ENCODE results near the gene WBP4. TPM values are rescaled to one million over a fixed set of nuclear protein-coding genes. Genes with fewer than 3 reads are reported as not detected.

The WBP4 gene
- total and polyA plus RNA-seq, 4 donors = 3.9 to 6.8 (median 5.5) TPM

DNA sequence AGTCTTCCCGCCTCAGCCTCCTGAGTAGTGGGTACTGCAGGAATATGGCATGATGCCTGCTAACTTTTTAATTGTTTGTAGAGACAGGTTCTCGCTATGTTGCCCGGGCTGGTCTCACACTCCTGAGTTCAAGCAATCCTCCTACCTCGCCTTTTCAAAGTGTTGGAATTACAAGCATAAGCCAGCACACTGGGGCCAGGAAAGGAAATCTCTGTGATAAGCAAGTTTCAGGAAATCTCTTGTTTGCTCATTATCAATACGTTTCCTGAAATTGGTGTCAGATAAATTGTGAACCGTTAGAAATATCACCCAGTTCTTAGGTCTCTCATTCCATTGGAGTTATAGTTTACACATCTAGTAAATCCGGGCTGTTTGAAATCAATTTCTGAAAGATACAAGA, 14.2 kb downstream of the WBP4 start:
- H3K27me3 ChIP-seq (ENCODE audit: control insufficient read depth in 4 of 4, insufficient read depth in 4 of 4, low read length in 3 of 4) = no peaks in the 10 kb centered on the region
- no peak overlapping the region for H3K9ac ChIP-seq (ENCODE audit: low read depth in 1 of 2, low read length in 2 of 2)
- H3K9me3 ChIP-seq (ENCODE audit: control insufficient read depth in 4 of 4, low read length in 3 of 4) = no peaks in the 10 kb centered on the region
- no peaks in the 10 kb centered on the region for H3K4me1 ChIP-seq (ENCODE audit: control insufficient read depth in 4 of 4, insufficient read depth in 4 of 4, low read length in 3 of 4)
- TF ChIP-seq YY1 (IDR thresholded peaks at IDR 0.05) (no peak), NR2F2 (IDR thresholded peaks at IDR 0.05) (no peak), TAF1 (conservative IDR thresholded peaks at IDR 0.05) (no peak), RAD21 (IDR thresholded peaks at IDR 0.05) (no peak), GABPA (IDR thresholded peaks at IDR 0.05 in 1 of 2, conservative IDR thresholded peaks at IDR 0.05 in 1 of 2) (no peak), HNF4G (IDR thresholded peaks at IDR 0.05) (no peak), FOXA1 (IDR thresholded peaks at IDR 0.05) (no peak)
- DNase-seq (ENCODE audit: low spot score) = no peak
- H3K27ac ChIP-seq (ENCODE audit: low read depth in 1 of 2, low read length in 2 of 2) = no peak overlapping the region
- no peak overlapping the region for H3K4me3 ChIP-seq (ENCODE audit: low read depth in 1 of 3, low read length in 3 of 3)
- peaks cover 13 to 42% (median 26%) of the 10 kb centered on the region in 4 donors for H3K36me3 ChIP-seq (ENCODE audit: control insufficient read depth in 4 of 4, insufficient read depth in 3 of 4, low read depth in 1 of 4, low read length in 3 of 4)
- WGBS = 83% methylated on average over 7 of the region's 7 CpGs

DNA sequence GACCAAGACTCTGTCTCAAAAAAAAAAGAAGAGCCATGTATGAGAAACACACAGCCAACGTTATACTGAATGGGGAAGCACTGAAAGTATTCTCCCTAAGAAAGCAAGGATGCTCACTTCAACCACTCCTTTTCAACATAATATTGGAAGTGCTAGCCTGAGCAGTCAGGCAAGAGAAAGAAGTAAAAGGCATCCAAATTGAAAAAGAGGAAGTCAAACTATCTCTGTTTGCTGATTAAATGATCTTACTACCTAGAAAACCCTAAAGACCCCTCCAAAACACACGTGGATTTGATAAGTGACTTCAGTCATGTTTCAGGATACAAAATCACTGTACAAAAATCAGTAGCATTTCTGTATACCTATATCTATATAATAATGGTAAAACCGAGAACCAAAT, 16.2 kb downstream of the WBP4 start:
- no peak overlapping the region for H3K9ac ChIP-seq (ENCODE audit: low read depth in 1 of 2, low read length in 2 of 2)
- peaks cover 13 to 33% (median 24%) of the 10 kb centered on the region in 4 donors for H3K36me3 ChIP-seq (ENCODE audit: control insufficient read depth in 4 of 4, insufficient read depth in 3 of 4, low read depth in 1 of 4, low read length in 3 of 4)
- TF ChIP-seq JUND (IDR thresholded peaks at IDR 0.05) (no peak), HNF4A (conservative IDR thresholded peaks at IDR 0.05) (no peak), RAD21 (IDR thresholded peaks at IDR 0.05) (no peak), GABPA (IDR thresholded peaks at IDR 0.05 in 1 of 2, conservative IDR thresholded peaks at IDR 0.05 in 1 of 2) (no peak), NR2F2 (IDR thresholded peaks at IDR 0.05) (no peak), TAF1 (conservative IDR thresholded peaks at IDR 0.05) (no peak), YY1 (IDR thresholded peaks at IDR 0.05) (no peak), RXRA (IDR thresholded peaks at IDR 0.05) (no peak), SP1 (IDR thresholded peaks at IDR 0.05) (no peak), EGR1 (IDR thresholded peaks at IDR 0.05; ENCODE audit: low read depth in 2 of 2) (no peak), FOXA2 (IDR thresholded peaks at IDR 0.05) (no peak)
- TF ChIP-seq, protein P1, sequence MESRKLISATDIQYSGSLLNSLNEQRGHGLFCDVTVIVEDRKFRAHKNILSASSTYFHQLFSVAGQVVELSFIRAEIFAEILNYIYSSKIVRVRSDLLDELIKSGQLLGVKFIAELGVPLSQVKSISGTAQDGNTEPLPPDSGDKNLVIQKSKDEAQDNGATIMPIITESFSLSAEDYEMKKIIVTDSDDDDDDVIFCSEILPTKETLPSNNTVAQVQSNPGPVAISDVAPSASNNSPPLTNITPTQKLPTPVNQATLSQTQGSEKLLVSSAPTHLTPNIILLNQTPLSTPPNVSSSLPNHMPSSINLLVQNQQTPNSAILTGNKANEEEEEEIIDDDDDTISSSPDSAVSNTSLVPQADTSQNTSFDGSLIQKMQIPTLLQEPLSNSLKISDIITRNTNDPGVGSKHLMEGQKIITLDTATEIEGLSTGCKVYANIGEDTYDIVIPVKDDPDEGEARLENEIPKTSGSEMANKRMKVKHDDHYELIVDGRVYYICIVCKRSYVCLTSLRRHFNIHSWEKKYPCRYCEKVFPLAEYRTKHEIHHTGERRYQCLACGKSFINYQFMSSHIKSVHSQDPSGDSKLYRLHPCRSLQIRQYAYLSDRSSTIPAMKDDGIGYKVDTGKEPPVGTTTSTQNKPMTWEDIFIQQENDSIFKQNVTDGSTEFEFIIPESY (IDR thresholded peaks at IDR 0.05) = no peak
- H3K27me3 ChIP-seq (ENCODE audit: control insufficient read depth in 4 of 4, insufficient read depth in 4 of 4, low read length in 3 of 4) = no peaks in the 10 kb centered on the region
- no peaks in the 10 kb centered on the region for H3K4me1 ChIP-seq (ENCODE audit: control insufficient read depth in 4 of 4, insufficient read depth in 4 of 4, low read length in 3 of 4)
- H3K9me3 ChIP-seq (ENCODE audit: control insufficient read depth in 4 of 4, low read length in 3 of 4) = no peaks in the 10 kb centered on the region
- no peak for DNase-seq (ENCODE audit: low spot score)
- whole genome bisulfite sequencing = 87% methylated on average over 3 of the region's 3 CpGs
- no peak overlapping the region for H3K4me3 ChIP-seq (ENCODE audit: low read depth in 1 of 3, low read length in 3 of 3)
- no peak overlapping the region for H3K27ac ChIP-seq (ENCODE audit: low read depth in 1 of 2, low read length in 2 of 2)

DNA sequence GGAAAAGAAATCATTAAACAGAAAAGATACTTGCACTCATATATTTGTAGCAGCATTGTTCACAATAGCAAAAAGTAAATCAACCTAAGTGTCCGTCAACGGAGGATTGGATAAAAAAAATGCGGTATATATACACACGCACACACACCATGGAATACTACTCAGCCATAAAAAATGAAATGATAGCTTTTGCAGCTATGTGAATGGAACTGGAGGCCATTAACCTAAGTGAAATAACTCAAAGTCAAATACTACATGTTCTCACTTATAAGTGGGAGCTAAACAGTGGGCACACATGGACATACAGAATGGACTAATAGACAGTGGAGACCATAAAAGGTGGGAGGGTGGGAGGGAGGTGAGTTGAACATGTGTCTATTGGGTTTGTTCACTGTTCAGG, 18.4 kb downstream of the WBP4 start:
- Histone ChIP-seq H3K9ac (ENCODE audit: low read depth in 1 of 2, low read length in 2 of 2) (no peak overlapping the region), H3K36me3 (ENCODE audit: control insufficient read depth in 4 of 4, insufficient read depth in 3 of 4, low read depth in 1 of 4, low read length in 3 of 4) (peaks cover 10 to 33% (median 22%) of the 10 kb centered on the region in 4 donors)
- 98% methylated on average over 4 of the region's 4 CpGs for WGBS

More for the DNA sequence above, 18.4 kb downstream of the WBP4 start:
- H3K9me3 ChIP-seq (ENCODE audit: control insufficient read depth in 4 of 4, low read length in 3 of 4) = no peaks in the 10 kb centered on the region
- no peak overlapping the region for H3K27ac ChIP-seq (ENCODE audit: low read depth in 1 of 2, low read length in 2 of 2)
- no peak overlapping the region for H3K4me3 ChIP-seq (ENCODE audit: low read depth in 1 of 3, low read length in 3 of 3)
- H3K27me3 ChIP-seq (ENCODE audit: control insufficient read depth in 4 of 4, insufficient read depth in 4 of 4, low read length in 3 of 4) = no peaks in the 10 kb centered on the region
- no peaks in the 10 kb centered on the region for H3K4me1 ChIP-seq (ENCODE audit: control insufficient read depth in 4 of 4, insufficient read depth in 4 of 4, low read length in 3 of 4)
- TF ChIP-seq, protein P1 (IDR thresholded peaks at IDR 0.05) = no peak
- TF ChIP-seq RAD21 (IDR thresholded peaks at IDR 0.05) (no peak), FOXA2 (IDR thresholded peaks at IDR 0.05) (no peak), HNF4G (IDR thresholded peaks at IDR 0.05) (no peak), EGR1 (IDR thresholded peaks at IDR 0.05; ENCODE audit: low read depth in 2 of 2) (no peak), SP1 (IDR thresholded peaks at IDR 0.05) (no peak), GABPA (IDR thresholded peaks at IDR 0.05 in 1 of 2, conservative IDR thresholded peaks at IDR 0.05 in 1 of 2) (no peak), RXRA (IDR thresholded peaks at IDR 0.05) (no peak), JUND (IDR thresholded peaks at IDR 0.05) (no peak), YY1 (IDR thresholded peaks at IDR 0.05) (no peak)
- TF ChIP-seq, protein P2, sequence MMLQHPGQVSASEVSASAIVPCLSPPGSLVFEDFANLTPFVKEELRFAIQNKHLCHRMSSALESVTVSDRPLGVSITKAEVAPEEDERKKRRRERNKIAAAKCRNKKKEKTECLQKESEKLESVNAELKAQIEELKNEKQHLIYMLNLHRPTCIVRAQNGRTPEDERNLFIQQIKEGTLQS (IDR thresholded peaks at IDR 0.05) = no peak
- TF ChIP-seq, protein P3, sequence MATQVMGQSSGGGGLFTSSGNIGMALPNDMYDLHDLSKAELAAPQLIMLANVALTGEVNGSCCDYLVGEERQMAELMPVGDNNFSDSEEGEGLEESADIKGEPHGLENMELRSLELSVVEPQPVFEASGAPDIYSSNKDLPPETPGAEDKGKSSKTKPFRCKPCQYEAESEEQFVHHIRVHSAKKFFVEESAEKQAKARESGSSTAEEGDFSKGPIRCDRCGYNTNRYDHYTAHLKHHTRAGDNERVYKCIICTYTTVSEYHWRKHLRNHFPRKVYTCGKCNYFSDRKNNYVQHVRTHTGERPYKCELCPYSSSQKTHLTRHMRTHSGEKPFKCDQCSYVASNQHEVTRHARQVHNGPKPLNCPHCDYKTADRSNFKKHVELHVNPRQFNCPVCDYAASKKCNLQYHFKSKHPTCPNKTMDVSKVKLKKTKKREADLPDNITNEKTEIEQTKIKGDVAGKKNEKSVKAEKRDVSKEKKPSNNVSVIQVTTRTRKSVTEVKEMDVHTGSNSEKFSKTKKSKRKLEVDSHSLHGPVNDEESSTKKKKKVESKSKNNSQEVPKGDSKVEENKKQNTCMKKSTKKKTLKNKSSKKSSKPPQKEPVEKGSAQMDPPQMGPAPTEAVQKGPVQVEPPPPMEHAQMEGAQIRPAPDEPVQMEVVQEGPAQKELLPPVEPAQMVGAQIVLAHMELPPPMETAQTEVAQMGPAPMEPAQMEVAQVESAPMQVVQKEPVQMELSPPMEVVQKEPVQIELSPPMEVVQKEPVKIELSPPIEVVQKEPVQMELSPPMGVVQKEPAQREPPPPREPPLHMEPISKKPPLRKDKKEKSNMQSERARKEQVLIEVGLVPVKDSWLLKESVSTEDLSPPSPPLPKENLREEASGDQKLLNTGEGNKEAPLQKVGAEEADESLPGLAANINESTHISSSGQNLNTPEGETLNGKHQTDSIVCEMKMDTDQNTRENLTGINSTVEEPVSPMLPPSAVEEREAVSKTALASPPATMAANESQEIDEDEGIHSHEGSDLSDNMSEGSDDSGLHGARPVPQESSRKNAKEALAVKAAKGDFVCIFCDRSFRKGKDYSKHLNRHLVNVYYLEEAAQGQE (IDR thresholded peaks at IDR 0.05) = no peak
- TF ChIP-seq, protein P4, sequence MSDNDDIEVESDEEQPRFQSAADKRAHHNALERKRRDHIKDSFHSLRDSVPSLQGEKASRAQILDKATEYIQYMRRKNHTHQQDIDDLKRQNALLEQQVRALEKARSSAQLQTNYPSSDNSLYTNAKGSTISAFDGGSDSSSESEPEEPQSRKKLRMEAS (IDR thresholded peaks at IDR 0.05) = no peak
- DNase-seq (ENCODE audit: low spot score) = no peak
